K562 (cell line): Measurements from ENCODE around the gene PIN1. TPM values are rescaled to one million over a fixed set of nuclear protein-coding genes. Genes with fewer than 3 reads are reported as not detected.

ENCODE experiments used
- ATAC-seq: fragments of 200-7000 bp; cut with Tn5 transposase; 3 replicates; pipeline ENCODE4 v1.9.1; 2020; ENCODE audit warnings: moderate library complexity
- BruUV-seq: library from RNA; stranded (reverse); fragments of 400-500 nt; replicated peaks from 2 replicates; lab custom pipeline; 2021; lab: Mats Ljungman, UMichigan
- CTCF ChIA-PET: fragments of 300-600 bp; formaldehyde crosslinking; extraction: SDS; loops from one replicate; lab custom pipeline; 2021; ENCODE audit warnings: low intra/inter-chr PET ratio; lab: Yijun Ruan, JAX
- POLR2A ChIA-PET: fragments of 300-600, 350-650 bp; sonication (Branson Sonifier 250); formaldehyde crosslinking; extraction: SDS; loops from one replicate; lab custom pipeline; 2021; ENCODE audit warnings: antibody characterized with exemption, inconsistent platforms; lab: Yijun Ruan, JAX
- DNase-seq, 4 experiments: peaks; one replicate each; pipeline versions ENCODE4 v3.0.0 to v3.0.0-alpha.2; 2011 to 2018; ENCODE audit warnings: low spot score in 3 of 4, mixed read lengths in 3 of 4; ENCODE audit errors: extremely low read depth in 1 of 4
- FAIRE-seq: peaks from 2 replicates; lab custom pipeline; 2011; peaks lifted over from hg19 to GRCh38; lab: Jason Lieb, UNC
- H2AFZ ChIP-seq: 2 replicates; pipeline ENCODE4 v1.6.0; 2011; ENCODE audit warnings: low read depth, low read length, control low read depth, inconsistent platforms
- H3K27ac ChIP-seq: fragments of 200-600 bp; 3 replicates; pipeline ENCODE4 v1.8.0; 2011; ENCODE audit warnings: low read depth, mild to moderate bottlenecking, control low read depth, inconsistent platforms, low read length, moderate library complexity, mixed read lengths; ENCODE audit errors: extremely low read depth
- H3K27me3 ChIP-seq, 2 experiments: fragments of 300-600 bp in 1 of 2; 2 replicates in 1 of 2; 3 replicates in 1 of 2; pipeline versions ENCODE4 v1.6.0 to v1.8.0; 2011; ENCODE audit warnings: inconsistent platforms in 2 of 2, low read length in 2 of 2, mild to moderate bottlenecking in 1 of 2, mixed read lengths in 1 of 2, moderate library complexity in 1 of 2; ENCODE audit not compliant: control insufficient read depth in 2 of 2, insufficient read depth in 2 of 2
- H3K36me3 ChIP-seq: fragments of 300-600 bp; 3 replicates; pipeline ENCODE4 v1.8.0; 2011; ENCODE audit warnings: mild to moderate bottlenecking, low read length, inconsistent platforms; ENCODE audit not compliant: control insufficient read depth, insufficient read depth
- H3K4me1 ChIP-seq, 2 experiments: fragments of 200-600 bp in 1 of 2; replicated peaks in 1 of 2; 2 replicates in 1 of 2; 3 replicates in 1 of 2; pipeline versions ENCODE4 v1.5.1 to v1.8.0; 2011; ENCODE audit warnings: inconsistent platforms in 2 of 2, low read length in 2 of 2, mild to moderate bottlenecking in 1 of 2, mixed read lengths in 1 of 2, moderate library complexity in 1 of 2; ENCODE audit not compliant: control insufficient read depth in 2 of 2, insufficient read depth in 2 of 2
- H3K4me2 ChIP-seq: 2 replicates; pipeline ENCODE4 v1.6.1; 2011; ENCODE audit warnings: low read length, control low read depth, inconsistent platforms, mixed read lengths; ENCODE audit not compliant: insufficient read depth
- H3K4me3 ChIP-seq: fragments of 200-600 bp; sonication (generic), shearing (Covaris generic); 2 replicates; pipeline ENCODE4 v1.5.1; 2016; ENCODE audit warnings: control low read depth, inconsistent platforms
- H3K79me2 ChIP-seq: fragments of 200-600 bp; 3 replicates; pipeline ENCODE4 v1.8.0; 2011; ENCODE audit warnings: low read length, inconsistent platforms; ENCODE audit not compliant: control insufficient read depth, insufficient read depth
- H3K9ac ChIP-seq, 2 experiments: 2 replicates each; pipeline versions ENCODE4 v1.6.0 to v1.6.1; 2011; ENCODE audit warnings: low read depth in 2 of 2, low read length in 2 of 2, control low read depth in 1 of 2, inconsistent platforms in 1 of 2, mild to moderate bottlenecking in 1 of 2, mixed read lengths in 1 of 2; ENCODE audit not compliant: insufficient read depth in 1 of 2
- H3K9me1 ChIP-seq: one replicate; pipeline ENCODE4 v1.6.0; 2011; ENCODE audit warnings: inconsistent platforms, mild to moderate bottlenecking, low read length, moderate library complexity; ENCODE audit not compliant: control insufficient read depth, insufficient read depth
- H3K9me3 ChIP-seq: replicated peaks from 2 replicates; pipeline ENCODE4 v1.5.1; 2011; ENCODE audit warnings: low read depth, low read length, inconsistent platforms; ENCODE audit not compliant: control insufficient read depth, insufficient read depth
- H4K20me1 ChIP-seq: replicated peaks from 2 replicates; pipeline ENCODE4 v1.6.1; 2011; ENCODE audit warnings: low read length, inconsistent platforms, mixed read lengths; ENCODE audit not compliant: control insufficient read depth, insufficient read depth
- CBX5 ChIP-seq: IDR thresholded peaks from 2 replicates; pipeline ENCODE4 v1.6.1; 2014; ENCODE audit warnings: low read depth, borderline replicate concordance
- EWSR1 ChIP-seq: fragments of 450-650 bp; IDR thresholded peaks from 2 replicates; pipeline ENCODE4 v1.6.1; 2018; ENCODE audit warnings: borderline replicate concordance, mild to moderate bottlenecking, low read depth, moderate library complexity; ENCODE audit not compliant: partially characterized antibody
- HIVEP1 ChIP-seq: fragments of 250-450 bp; sonication (Bioruptor Pico); IDR thresholded peaks from 2 replicates; pipeline ENCODE4 v1.4.0; 2020; ENCODE audit warnings: mild to moderate bottlenecking
- HMG20B ChIP-seq: fragments of 250-450 bp; sonication (Bioruptor Pico); IDR thresholded peaks from 2 replicates; pipeline ENCODE4 v1.5.0; 2021; ENCODE audit warnings: mild to moderate bottlenecking
- HSF4 ChIP-seq: fragments of 250-450 bp; sonication (Bioruptor Pico); IDR thresholded peaks from 2 replicates; pipeline ENCODE4 v2.1.2; 2022; ENCODE audit warnings: mild to moderate bottlenecking, moderate library complexity, borderline replicate concordance
- POLR3A ChIP-seq: IDR thresholded peaks from 2 replicates; pipeline ENCODE4 v1.6.1; 2011; ENCODE audit warnings: borderline replicate concordance, mild to moderate bottlenecking, moderate library complexity; ENCODE audit not compliant: insufficient read length, insufficient read depth; ENCODE audit errors: extremely low read depth
- SAP30 ChIP-seq: fragments of 200-600 bp; sonication (generic); IDR thresholded peaks from 2 replicates; pipeline ENCODE4 v1.6.1; 2012; ENCODE audit warnings: borderline replicate concordance, low read depth, mild to moderate bottlenecking, moderate library complexity, low read length, control low read depth, inconsistent platforms; ENCODE audit not compliant: insufficient read depth, poor library complexity, severe bottlenecking
- SMARCA5 ChIP-seq: fragments of 450-650 bp; IDR thresholded peaks from 2 replicates; pipeline ENCODE4 v1.6.1; 2016
- ZEB2 ChIP-seq: fragments of 450-650 bp; IDR thresholded peaks from 2 replicates; pipeline ENCODE4 v1.6.1; 2016
- ZNF41 ChIP-seq: fragments of 250-450 bp; sonication (Bioruptor Pico); conservative IDR thresholded peaks from 2 replicates; pipeline ENCODE4 v1.4.0; 2020; ENCODE audit warnings: mild to moderate bottlenecking
- WGBS: fragments of 100-300 bp; shearing (Covaris generic); methylation state at CpG from one replicate; pipeline ENCODE4 v1.1.6; 2016; ENCODE audit warnings: low coverage, mixed read lengths; ENCODE audit not compliant: insufficient coverage; ENCODE audit errors: missing lambda C conversion rate; 5-methylcytosine and 5-hydroxymethylcytosine counted together
- in situ Hi-C: fragments of 300-500 bp; cut with MboI; formaldehyde crosslinking; loops from 4 replicates; pipeline ENCODE4 v1.15.0; 2018; ENCODE audit warnings: inconsistent platforms, mixed read lengths
- intact Hi-C: fragments of 100-400 bp; cut with micrococcal nuclease; formaldehyde crosslinking; loops from 2 replicates; pipeline ENCODE4 v1.14.2; 2022
- polyA plus RNA-seq, 8 experiments: library from polyadenylated mRNA; depleted of rRNA in 4 of 8; stranded (reverse) in 5 of 8; unstranded in 3 of 8; fragments of >200 nt; fragmentation: Nextera tagmentation in 2 of 8; fragmentation: Illumina TruSeq in 1 of 8; extraction: Ambion mirVana in 2 of 8; extraction: Trizol in 1 of 8; gene quantifications; 2 replicates each; pipeline versions ENCODE4 v1.2.1 to v1.2.3, GENCODE V29; 2011 to 2014; ENCODE audit warnings: inconsistent platforms in 1 of 8, missing spikeins in 1 of 8
- total RNA-seq, 7 experiments: library from RNA; depleted of rRNA in 6 of 7; stranded (reverse); fragments of >200 nt in 6 of 7; fragmentation: Illumina TruSeq in 2 of 7; extraction: Trizol in 2 of 7; gene quantifications; 2 replicates each; pipeline versions ENCODE4 v1.2.1 to v1.2.3, GENCODE V29; 2011 to 2021; ENCODE audit warnings: low replicate concordance in 1 of 7
- TF ChIP-seq, protein P1 (sequence below): sonication (generic); formaldehyde crosslinking; IDR thresholded peaks from 2 replicates; pipeline ENCODE4 v1.8.1; 2022; ENCODE audit warnings: missing genetic modification reagents
- TF ChIP-seq, protein P2 (sequence below): fragments of 250-450 bp; sonication (Bioruptor Pico); IDR thresholded peaks from 2 replicates; pipeline ENCODE4 v1.5.0; 2020; ENCODE audit warnings: mild to moderate bottlenecking
- TF ChIP-seq, protein P3 (sequence below): IDR thresholded peaks from 3 replicates; pipeline ENCODE4 v1.6.1; 2011; ENCODE audit warnings: borderline replicate concordance, mild to moderate bottlenecking; ENCODE audit not compliant: insufficient read length, insufficient read depth
- TF ChIP-seq, protein P4 (sequence below), 2 experiments: fragments of 450-650 bp in 1 of 2; IDR thresholded peaks; 2 replicates each; pipeline ENCODE4 v1.6.1; 2011 to 2017; ENCODE audit warnings: low read depth in 2 of 2, antibody characterized with exemption in 1 of 2, borderline replicate concordance in 1 of 2, low read length in 1 of 2, mild to moderate bottlenecking in 1 of 2, mixed read lengths in 1 of 2; ENCODE audit not compliant: control insufficient read depth in 1 of 2

PIN1 gene
- total and polyA plus RNA-seq, 9 of the 15 experiments (the other 6 are each of a cell fraction or from before 2014, with no cell fraction given), result 1.6 to 178 (median 42.5) TPM

DNA sequence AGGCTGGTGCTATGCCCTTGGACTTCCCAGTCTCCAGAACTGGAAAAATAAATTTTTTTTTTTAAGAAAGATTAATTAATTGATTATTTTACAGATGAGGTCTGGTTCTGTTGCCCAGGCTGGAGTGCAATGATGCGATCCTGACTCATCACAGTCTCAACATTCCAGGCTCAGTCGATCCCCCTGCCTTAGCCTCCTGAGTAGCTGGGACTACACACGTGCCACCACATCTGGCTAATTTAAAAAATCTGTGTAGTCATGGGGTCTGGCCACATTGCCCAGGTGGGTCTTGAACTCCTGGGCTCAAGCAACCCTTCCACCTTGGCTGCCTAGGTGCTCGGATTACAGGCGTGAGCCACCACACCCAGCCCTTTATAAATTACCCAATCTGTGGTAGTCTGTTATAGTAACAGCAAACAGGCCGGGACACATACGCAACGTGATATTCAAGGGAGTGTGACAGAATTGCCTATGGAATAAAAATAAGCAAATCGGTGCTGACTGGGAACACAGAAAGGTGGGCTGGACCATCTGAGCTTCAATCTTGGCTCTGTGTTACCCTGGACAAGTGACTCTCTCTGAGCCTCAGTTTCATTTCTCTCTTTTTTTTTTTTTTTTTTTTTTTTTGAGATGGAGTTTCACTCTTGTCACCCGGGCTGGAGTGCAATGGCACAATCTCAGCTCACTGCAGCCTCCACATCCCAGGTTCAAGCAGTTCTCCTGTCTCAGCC, 42.8 kb downstream of the PIN1 start:
- FAIRE-seq (no peak), ATAC-seq (no peak), DNase-seq (no peak)
- no TSS peak for BruUV-seq
- H3K4me1 ChIP-seq, result no peaks in the 10 kb centered on the region; a peak in 1 of 5 replicates
- ChIA-PET POLR2A (interaction anchor here (0.6 to 1.1 kb wide), 2 partner anchors 20 to 142 kb away, joined by 3 read pairs; no protein-coding TSS in a partner anchor), CTCF (no interaction called here)
- no peaks in the 10 kb centered on the region for H3K79me2 ChIP-seq
- WGBS, result 14% methylated on average over 9 of the region's 10 CpGs
- no peak overlapping the region for H3K9ac ChIP-seq
- no peaks in the 10 kb centered on the region for H3K9me1 ChIP-seq
- H3K4me3 ChIP-seq, result no peak overlapping the region
- in situ Hi-C loops (no loop called here), intact Hi-C loops (no loop called here)
- H2AFZ ChIP-seq, result no peak overlapping the region
- H3K9me3 ChIP-seq, result no peaks in the 10 kb centered on the region
- no peak overlapping the region for H3K4me2 ChIP-seq
- H4K20me1 ChIP-seq, result no peaks in the 10 kb centered on the region
- H3K36me3 ChIP-seq, result no peaks in the 10 kb centered on the region
- peaks cover 0 to 22% of the 10 kb centered on the region in 2 experiments; a peak in 2 of 5 replicates for H3K27me3 ChIP-seq
- H3K27ac ChIP-seq, result no peak overlapping the region
- no peak for TF ChIP-seq EWSR1
- no peak for TF ChIP-seq CBX5
- TF ChIP-seq POLR3A, result no peak
- TF ChIP-seq, protein P1, sequence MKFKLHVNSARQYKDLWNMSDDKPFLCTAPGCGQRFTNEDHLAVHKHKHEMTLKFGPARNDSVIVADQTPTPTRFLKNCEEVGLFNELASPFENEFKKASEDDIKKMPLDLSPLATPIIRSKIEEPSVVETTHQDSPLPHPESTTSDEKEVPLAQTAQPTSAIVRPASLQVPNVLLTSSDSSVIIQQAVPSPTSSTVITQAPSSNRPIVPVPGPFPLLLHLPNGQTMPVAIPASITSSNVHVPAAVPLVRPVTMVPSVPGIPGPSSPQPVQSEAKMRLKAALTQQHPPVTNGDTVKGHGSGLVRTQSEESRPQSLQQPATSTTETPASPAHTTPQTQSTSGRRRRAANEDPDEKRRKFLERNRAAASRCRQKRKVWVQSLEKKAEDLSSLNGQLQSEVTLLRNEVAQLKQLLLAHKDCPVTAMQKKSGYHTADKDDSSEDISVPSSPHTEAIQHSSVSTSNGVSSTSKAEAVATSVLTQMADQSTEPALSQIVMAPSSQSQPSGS, result no peak
- TF ChIP-seq, protein P2, sequence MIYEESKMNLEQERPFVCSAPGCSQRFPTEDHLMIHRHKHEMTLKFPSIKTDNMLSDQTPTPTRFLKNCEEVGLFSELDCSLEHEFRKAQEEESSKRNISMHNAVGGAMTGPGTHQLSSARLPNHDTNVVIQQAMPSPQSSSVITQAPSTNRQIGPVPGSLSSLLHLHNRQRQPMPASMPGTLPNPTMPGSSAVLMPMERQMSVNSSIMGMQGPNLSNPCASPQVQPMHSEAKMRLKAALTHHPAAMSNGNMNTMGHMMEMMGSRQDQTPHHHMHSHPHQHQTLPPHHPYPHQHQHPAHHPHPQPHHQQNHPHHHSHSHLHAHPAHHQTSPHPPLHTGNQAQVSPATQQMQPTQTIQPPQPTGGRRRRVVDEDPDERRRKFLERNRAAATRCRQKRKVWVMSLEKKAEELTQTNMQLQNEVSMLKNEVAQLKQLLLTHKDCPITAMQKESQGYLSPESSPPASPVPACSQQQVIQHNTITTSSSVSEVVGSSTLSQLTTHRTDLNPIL (CRISPR knock-in tag), result no peak
- TF ChIP-seq SMARCA5, result no peak
- TF ChIP-seq, protein P3, sequence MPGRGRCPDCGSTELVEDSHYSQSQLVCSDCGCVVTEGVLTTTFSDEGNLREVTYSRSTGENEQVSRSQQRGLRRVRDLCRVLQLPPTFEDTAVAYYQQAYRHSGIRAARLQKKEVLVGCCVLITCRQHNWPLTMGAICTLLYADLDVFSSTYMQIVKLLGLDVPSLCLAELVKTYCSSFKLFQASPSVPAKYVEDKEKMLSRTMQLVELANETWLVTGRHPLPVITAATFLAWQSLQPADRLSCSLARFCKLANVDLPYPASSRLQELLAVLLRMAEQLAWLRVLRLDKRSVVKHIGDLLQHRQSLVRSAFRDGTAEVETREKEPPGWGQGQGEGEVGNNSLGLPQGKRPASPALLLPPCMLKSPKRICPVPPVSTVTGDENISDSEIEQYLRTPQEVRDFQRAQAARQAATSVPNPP, result no peak
- no peak for TF ChIP-seq ZNF41
- TF ChIP-seq SAP30, result no peak
- no peak for TF ChIP-seq ZEB2
- no peak for TF ChIP-seq HMG20B (CRISPR knock-in tag)
- TF ChIP-seq, protein P4, sequence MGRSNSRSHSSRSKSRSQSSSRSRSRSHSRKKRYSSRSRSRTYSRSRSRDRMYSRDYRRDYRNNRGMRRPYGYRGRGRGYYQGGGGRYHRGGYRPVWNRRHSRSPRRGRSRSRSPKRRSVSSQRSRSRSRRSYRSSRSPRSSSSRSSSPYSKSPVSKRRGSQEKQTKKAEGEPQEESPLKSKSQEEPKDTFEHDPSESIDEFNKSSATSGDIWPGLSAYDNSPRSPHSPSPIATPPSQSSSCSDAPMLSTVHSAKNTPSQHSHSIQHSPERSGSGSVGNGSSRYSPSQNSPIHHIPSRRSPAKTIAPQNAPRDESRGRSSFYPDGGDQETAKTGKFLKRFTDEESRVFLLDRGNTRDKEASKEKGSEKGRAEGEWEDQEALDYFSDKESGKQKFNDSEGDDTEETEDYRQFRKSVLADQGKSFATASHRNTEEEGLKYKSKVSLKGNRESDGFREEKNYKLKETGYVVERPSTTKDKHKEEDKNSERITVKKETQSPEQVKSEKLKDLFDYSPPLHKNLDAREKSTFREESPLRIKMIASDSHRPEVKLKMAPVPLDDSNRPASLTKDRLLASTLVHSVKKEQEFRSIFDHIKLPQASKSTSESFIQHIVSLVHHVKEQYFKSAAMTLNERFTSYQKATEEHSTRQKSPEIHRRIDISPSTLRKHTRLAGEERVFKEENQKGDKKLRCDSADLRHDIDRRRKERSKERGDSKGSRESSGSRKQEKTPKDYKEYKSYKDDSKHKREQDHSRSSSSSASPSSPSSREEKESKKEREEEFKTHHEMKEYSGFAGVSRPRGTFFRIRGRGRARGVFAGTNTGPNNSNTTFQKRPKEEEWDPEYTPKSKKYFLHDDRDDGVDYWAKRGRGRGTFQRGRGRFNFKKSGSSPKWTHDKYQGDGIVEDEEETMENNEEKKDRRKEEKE (IDR thresholded peaks at IDR 0.05; ENCODE audit: borderline replicate concordance in 1 of 2, control insufficient read depth in 1 of 2, low read depth in 2 of 2, low read length in 1 of 2), result no peak
- no peak for TF ChIP-seq HSF4 (CRISPR knock-in tag)
- no peak for TF ChIP-seq HIVEP1 (CRISPR knock-in tag)
